ENCODE results near the gene EYA2. TPM values are rescaled to one million over a fixed set of nuclear protein-coding genes. Genes with fewer than 3 reads are reported as not detected.

Gene EYA2
- polyA plus RNA-seq, 3 donors = 0.04 to 0.16 TPM; not detected in 1

DNA sequence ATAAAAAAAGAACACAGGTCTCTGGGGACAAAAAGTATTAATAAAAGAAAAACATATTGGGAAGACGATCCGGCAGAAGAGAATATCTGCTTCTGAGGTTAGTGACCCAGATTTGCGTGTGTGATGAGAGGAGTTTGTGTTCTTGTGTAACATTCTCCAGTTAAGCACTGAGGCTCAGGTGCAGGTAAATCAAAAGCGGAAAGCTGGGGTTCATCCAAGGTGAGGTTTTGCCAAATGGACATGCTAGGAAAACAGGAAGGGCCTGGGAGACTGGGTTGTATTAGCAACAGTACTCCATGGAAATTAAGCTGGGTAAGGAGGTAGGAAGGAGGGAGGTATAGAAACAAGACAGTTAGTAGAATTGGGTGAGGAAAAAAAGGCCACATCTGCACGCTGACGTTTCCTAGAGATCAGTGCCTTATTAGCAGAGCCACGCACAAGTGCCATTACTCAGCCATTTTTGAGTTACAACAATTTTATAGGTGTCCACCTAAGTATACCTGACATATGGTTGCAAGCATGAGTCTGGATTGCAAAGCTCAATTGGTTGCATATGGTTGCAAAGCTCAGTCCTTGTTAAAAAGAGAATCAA is 322.3 kb downstream of the EYA2 start:
- Histone ChIP-seq H3K9ac (ENCODE audit: insufficient read depth, low read length, poor library complexity, severe bottlenecking) (no peak overlapping the region), H3K4me1 (ENCODE audit: control insufficient read depth in 1 of 2, insufficient read depth in 2 of 2, low read length in 2 of 2) (no peaks in the 10 kb centered on the region), H3K27me3 (ENCODE audit: control insufficient read depth in 2 of 2, insufficient read depth in 2 of 2, low read length in 2 of 2) (no peaks in the 10 kb centered on the region), H3K9me3 (replicated peaks in 1 of 2; ENCODE audit: control insufficient read depth in 1 of 2, insufficient read depth in 1 of 2, low read length in 2 of 2) (no peaks in the 10 kb centered on the region), H3K4me3 (replicated peaks in 1 of 3; ENCODE audit: low read depth in 2 of 3, low read length in 3 of 3) (no peak overlapping the region), H3K36me3 (replicated peaks in 1 of 2; ENCODE audit: control insufficient read depth in 1 of 2, insufficient read depth in 2 of 2, low read length in 2 of 2) (peaks cover 79 to 98% of the 10 kb centered on the region in 2 donors), H3K4me2 (replicated peaks; ENCODE audit: extremely low read depth, low read length, poor library complexity, severe bottlenecking) (no peak overlapping the region), H4K20me1 (ENCODE audit: insufficient read depth, low read length) (peaks cover 4% of the 10 kb centered on the region), H3K79me2 (ENCODE audit: insufficient read depth, low read length) (no peaks in the 10 kb centered on the region), H3K27ac (ENCODE audit: low read depth in 1 of 2, low read length in 2 of 2) (no peak overlapping the region), H2AFZ (ENCODE audit: insufficient read depth, low read depth, low read length, poor library complexity, severe bottlenecking) (no peak overlapping the region)
- DNase-seq = no peak
- H3K36me3 Mint-ChIP-seq = peaks cover 56 to 58% of the 10 kb centered on the region in 2 donors
- H3K4me1 Mint-ChIP-seq = no peaks in the 10 kb centered on the region
- no peak overlapping the region for H3K4me3 Mint-ChIP-seq
- TF ChIP-seq, protein P1, sequence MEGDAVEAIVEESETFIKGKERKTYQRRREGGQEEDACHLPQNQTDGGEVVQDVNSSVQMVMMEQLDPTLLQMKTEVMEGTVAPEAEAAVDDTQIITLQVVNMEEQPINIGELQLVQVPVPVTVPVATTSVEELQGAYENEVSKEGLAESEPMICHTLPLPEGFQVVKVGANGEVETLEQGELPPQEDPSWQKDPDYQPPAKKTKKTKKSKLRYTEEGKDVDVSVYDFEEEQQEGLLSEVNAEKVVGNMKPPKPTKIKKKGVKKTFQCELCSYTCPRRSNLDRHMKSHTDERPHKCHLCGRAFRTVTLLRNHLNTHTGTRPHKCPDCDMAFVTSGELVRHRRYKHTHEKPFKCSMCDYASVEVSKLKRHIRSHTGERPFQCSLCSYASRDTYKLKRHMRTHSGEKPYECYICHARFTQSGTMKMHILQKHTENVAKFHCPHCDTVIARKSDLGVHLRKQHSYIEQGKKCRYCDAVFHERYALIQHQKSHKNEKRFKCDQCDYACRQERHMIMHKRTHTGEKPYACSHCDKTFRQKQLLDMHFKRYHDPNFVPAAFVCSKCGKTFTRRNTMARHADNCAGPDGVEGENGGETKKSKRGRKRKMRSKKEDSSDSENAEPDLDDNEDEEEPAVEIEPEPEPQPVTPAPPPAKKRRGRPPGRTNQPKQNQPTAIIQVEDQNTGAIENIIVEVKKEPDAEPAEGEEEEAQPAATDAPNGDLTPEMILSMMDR (IDR thresholded peaks at IDR 0.05) = no peak
- H3K27ac Mint-ChIP-seq = peak overlapping the region in 1 of 7 donors; percentile 9
- intact Hi-C loops (cut with micrococcal nuclease) = no loop called here
- WGBS (ENCODE audit: insufficient coverage) = 93% methylated on average over 7 of the region's 7 CpGs
- no peaks in the 10 kb centered on the region for H3K27me3 Mint-ChIP-seq (ENCODE audit: low read depth in 3 of 3)
- no peaks in the 10 kb centered on the region for H3K9me3 Mint-ChIP-seq

DNA sequence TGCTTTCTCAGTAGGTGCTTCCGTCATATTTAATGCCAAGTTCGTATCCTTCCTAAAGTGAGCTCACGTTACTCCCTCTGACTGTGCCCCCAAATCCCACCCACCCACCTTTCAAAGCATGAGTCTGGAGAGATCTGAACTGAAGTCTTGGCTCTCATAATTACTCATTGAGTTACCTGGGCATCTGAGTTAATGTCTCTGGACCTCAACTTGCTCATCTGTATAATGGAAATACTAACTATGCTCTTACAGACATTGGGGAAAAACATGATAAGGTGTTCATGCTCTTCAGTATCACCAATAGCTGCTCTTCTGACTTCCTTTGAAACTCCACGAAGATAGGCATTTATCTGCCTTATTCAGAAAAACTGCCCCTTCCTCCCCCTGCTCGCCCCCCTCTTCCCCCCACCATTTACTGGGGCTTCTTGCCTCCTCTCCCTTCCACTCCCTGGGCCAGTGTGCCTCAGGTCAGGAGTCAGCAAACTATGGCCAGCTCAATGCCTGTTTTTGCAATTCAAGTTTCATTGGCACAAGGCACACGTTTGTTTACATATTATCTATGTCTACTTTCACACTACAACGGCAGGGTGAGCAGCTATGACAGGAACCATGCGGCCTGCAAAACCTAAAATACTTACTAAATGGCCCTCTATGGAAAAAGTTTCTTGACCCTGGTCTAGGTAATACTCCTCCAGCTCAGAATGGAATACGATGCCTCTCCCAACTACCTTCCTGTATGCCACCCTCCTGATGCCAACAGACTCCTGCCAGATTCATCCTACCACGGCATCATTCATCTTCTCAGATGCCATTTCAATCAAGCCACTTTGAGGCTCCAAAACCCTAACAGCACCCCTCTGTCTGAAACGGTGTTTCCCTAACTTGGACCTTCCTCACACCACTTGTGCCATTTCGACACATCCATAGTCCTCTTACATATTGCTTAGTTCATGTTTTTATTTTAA is 323.1 kb downstream of the EYA2 start:
- no peak for DNase-seq
- no peak overlapping the region for H3K4me2 ChIP-seq (replicated peaks; ENCODE audit: extremely low read depth, low read length, poor library complexity, severe bottlenecking)
- TF ChIP-seq, protein P1 (IDR thresholded peaks at IDR 0.05) = no peak
- intact Hi-C loops (cut with micrococcal nuclease) = no loop called here
- Mint-ChIP-seq H3K27me3 (ENCODE audit: low read depth in 3 of 3) (no peaks in the 10 kb centered on the region), H3K9me3 (no peaks in the 10 kb centered on the region), H3K36me3 (peaks cover 65% of the 10 kb centered on the region in 2 donors), H3K4me3 (no peak overlapping the region), H3K4me1 (no peaks in the 10 kb centered on the region), H3K27ac (peak overlapping the region in 4 of 7 donors; percentile 6 to 77 (median 48))
- H3K9ac ChIP-seq (ENCODE audit: insufficient read depth, low read length, poor library complexity, severe bottlenecking) = no peak overlapping the region
- H3K9me3 ChIP-seq (replicated peaks in 1 of 2; ENCODE audit: control insufficient read depth in 1 of 2, insufficient read depth in 1 of 2, low read length in 2 of 2) = no peaks in the 10 kb centered on the region
- peaks cover 77 to 98% of the 10 kb centered on the region in 2 donors for H3K36me3 ChIP-seq (replicated peaks in 1 of 2; ENCODE audit: control insufficient read depth in 1 of 2, insufficient read depth in 2 of 2, low read length in 2 of 2)
- no peaks in the 10 kb centered on the region for H3K79me2 ChIP-seq (ENCODE audit: insufficient read depth, low read length)
- H3K27me3 ChIP-seq (ENCODE audit: control insufficient read depth in 2 of 2, insufficient read depth in 2 of 2, low read length in 2 of 2) = no peaks in the 10 kb centered on the region
- H4K20me1 ChIP-seq (ENCODE audit: insufficient read depth, low read length) = peaks cover 4% of the 10 kb centered on the region
- H2AFZ ChIP-seq (ENCODE audit: insufficient read depth, low read depth, low read length, poor library complexity, severe bottlenecking) = no peak overlapping the region
- H3K4me1 ChIP-seq (ENCODE audit: control insufficient read depth in 1 of 2, insufficient read depth in 2 of 2, low read length in 2 of 2) = no peaks in the 10 kb centered on the region
- peak overlapping the region in 1 of 2 donors; percentile 16 for H3K27ac ChIP-seq (ENCODE audit: low read depth in 1 of 2, low read length in 2 of 2)
- no peak overlapping the region for H3K4me3 ChIP-seq (replicated peaks in 1 of 3; ENCODE audit: low read depth in 2 of 3, low read length in 3 of 3)
- 94% methylated on average over 8 of the region's 12 CpGs for WGBS (ENCODE audit: insufficient coverage)

Measured in CD14-positive monocyte (primary cell).